Measurements from ENCODE around the gene LRCH1. TPM values are rescaled to one million over a fixed set of nuclear protein-coding genes. Genes with fewer than 3 reads are reported as not detected.

LRCH1 gene
- total and polyA plus RNA-seq, 2 of the 13 experiments (the other 11 are each of a cell fraction or from before 2014, with no cell fraction given), result 4.1 to 12.6 TPM

GRCh38 chr13:46684287-46685001, 131.5 kb downstream of the LRCH1 start (continued):
- TF ChIP-seq HNF1A (IDR thresholded peaks at IDR 0.05; ENCODE audit: low read depth), result 0 out of 2 replicates have a peak, but pooled peaks have one; percentile 37
- TF ChIP-seq HNF1A (CRISPR knock-in tag; IDR thresholded peaks at IDR 0.05; ENCODE audit: borderline replicate concordance), result no peak; the same call in 1 of the 2 replicates
- TF ChIP-seq TBX2 (CRISPR knock-in tag; IDR thresholded peaks at IDR 0.05; ENCODE audit: borderline replicate concordance), result peak; percentile 41; the same call in 1 of the 2 replicates
- no peak for TF ChIP-seq TFE3 (CRISPR knock-in tag; IDR thresholded peaks at IDR 0.05)
- no peak for TF ChIP-seq PHF5A (CRISPR knock-in tag; IDR thresholded peaks at IDR 0.05; ENCODE audit: low read depth, unreplicated experiment)
- TF ChIP-seq MTA3 (CRISPR knock-in tag; IDR thresholded peaks at IDR 0.05), result no peak
- TF ChIP-seq NR3C1 (CRISPR knock-in tag; IDR thresholded peaks at IDR 0.05), result no peak
- no peak for TF ChIP-seq EZH2 (conservative IDR thresholded peaks at IDR 0.05; ENCODE audit: low read depth, low read length)
- no peak for TF ChIP-seq ZNF496 (CRISPR knock-in tag; IDR thresholded peaks at IDR 0.05; ENCODE audit: insufficient replicate concordance)
- TF ChIP-seq ZNF326 (CRISPR knock-in tag; IDR thresholded peaks at IDR 0.05; ENCODE audit: borderline replicate concordance), result no peak
- peak; percentile 36; the same call in 1 of the 2 replicates for TF ChIP-seq SALL1 (CRISPR knock-in tag; IDR thresholded peaks at IDR 0.05)
- TF ChIP-seq KMT2A (CRISPR knock-in tag; IDR thresholded peaks at IDR 0.05), result no peak
- no peak for TF ChIP-seq XRCC5 (optimal IDR thresholded peaks at IDR 0.05; ENCODE audit: low read length)
- TF ChIP-seq FOXA1 (IDR thresholded peaks at IDR 0.05), result no peak
- no peak for TF ChIP-seq FOXA1 (CRISPR knock-in tag; IDR thresholded peaks at IDR 0.05)
- 0 out of 2 replicates have a peak, but pooled peaks have one; percentile 18 for TF ChIP-seq HNF1B (CRISPR knock-in tag; IDR thresholded peaks at IDR 0.05)
- no peak for TF ChIP-seq ZFP37 (CRISPR knock-in tag; IDR thresholded peaks at IDR 0.05; ENCODE audit: borderline replicate concordance)
- TF ChIP-seq SMAD3 (CRISPR knock-in tag; IDR thresholded peaks at IDR 0.05), result no peak
- peak; percentile 74 for TF ChIP-seq PPARG (CRISPR knock-in tag; conservative IDR thresholded peaks at IDR 0.05)
- TF ChIP-seq SAP130 (CRISPR knock-in tag; IDR thresholded peaks at IDR 0.05; ENCODE audit: low read depth), result peak; percentile 33; the same call in 1 of the 2 replicates
- TF ChIP-seq RBM22 (optimal IDR thresholded peaks at IDR 0.05; ENCODE audit: low read length), result no peak
- TF ChIP-seq GTF2F1 (IDR thresholded peaks at IDR 0.05; ENCODE audit: low read length), result no peak
- peak; percentile 81 for TF ChIP-seq GATAD2A (CRISPR knock-in tag; IDR thresholded peaks at IDR 0.05)

All from HepG2 (cell line).